Measurements from ENCODE around the gene GBE1.

GBE1 gene

DNA sequence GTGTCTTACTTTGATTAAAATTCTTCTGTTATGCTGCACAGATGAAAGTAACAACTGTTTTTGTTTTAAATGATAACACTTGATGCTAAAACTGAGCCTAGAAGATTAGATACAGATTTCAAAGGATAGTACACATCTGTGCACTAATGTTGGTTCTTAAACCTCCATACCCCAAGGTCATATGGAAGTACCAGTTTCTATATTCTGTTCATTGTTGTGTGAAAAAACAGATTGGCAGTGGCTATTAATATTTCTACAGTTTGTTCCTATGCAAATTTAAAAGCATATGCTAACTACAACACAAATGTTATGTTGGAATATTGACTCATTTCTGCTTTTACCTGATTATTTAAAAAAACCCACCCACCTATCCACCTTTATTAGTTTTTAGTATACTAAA is 32.0 kb upstream of the GBE1 start:
- no peaks in the 10 kb centered on the region for H3K9me2 ChIP-seq (replicated peaks; ENCODE audit: insufficient read depth, low read length)
- no peaks in the 10 kb centered on the region for H3K9me3 ChIP-seq (ENCODE audit: insufficient read depth, low read length)
- no peaks in the 10 kb centered on the region for H3F3A ChIP-seq (ENCODE audit: insufficient read depth)
- no peak overlapping the region for H3K27ac ChIP-seq (ENCODE audit: low read depth, low read length)
- TF ChIP-seq, protein P1, sequence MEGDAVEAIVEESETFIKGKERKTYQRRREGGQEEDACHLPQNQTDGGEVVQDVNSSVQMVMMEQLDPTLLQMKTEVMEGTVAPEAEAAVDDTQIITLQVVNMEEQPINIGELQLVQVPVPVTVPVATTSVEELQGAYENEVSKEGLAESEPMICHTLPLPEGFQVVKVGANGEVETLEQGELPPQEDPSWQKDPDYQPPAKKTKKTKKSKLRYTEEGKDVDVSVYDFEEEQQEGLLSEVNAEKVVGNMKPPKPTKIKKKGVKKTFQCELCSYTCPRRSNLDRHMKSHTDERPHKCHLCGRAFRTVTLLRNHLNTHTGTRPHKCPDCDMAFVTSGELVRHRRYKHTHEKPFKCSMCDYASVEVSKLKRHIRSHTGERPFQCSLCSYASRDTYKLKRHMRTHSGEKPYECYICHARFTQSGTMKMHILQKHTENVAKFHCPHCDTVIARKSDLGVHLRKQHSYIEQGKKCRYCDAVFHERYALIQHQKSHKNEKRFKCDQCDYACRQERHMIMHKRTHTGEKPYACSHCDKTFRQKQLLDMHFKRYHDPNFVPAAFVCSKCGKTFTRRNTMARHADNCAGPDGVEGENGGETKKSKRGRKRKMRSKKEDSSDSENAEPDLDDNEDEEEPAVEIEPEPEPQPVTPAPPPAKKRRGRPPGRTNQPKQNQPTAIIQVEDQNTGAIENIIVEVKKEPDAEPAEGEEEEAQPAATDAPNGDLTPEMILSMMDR (IDR thresholded peaks at IDR 0.05; ENCODE audit: insufficient read depth, low read length, poor library complexity, severe bottlenecking) = no peak
- TF ChIP-seq EZH2phosphoT487 (conservative IDR thresholded peaks at IDR 0.05; ENCODE audit: low read length) = no peak
- no peaks in the 10 kb centered on the region for H3K79me2 ChIP-seq (ENCODE audit: insufficient read depth, low read length)
- no peaks in the 10 kb centered on the region for H4K20me1 ChIP-seq (ENCODE audit: low read depth, low read length)
- H3K9ac ChIP-seq (ENCODE audit: low read length) = no peak overlapping the region
- no peak overlapping the region for H2AFZ ChIP-seq (ENCODE audit: low read depth, low read length, severe bottlenecking)
- H3K36me3 ChIP-seq (ENCODE audit: low read length) = no peaks in the 10 kb centered on the region
- no peak overlapping the region for H3K4me2 ChIP-seq (ENCODE audit: low read depth, low read length, poor library complexity, severe bottlenecking)
- H3K27me3 ChIP-seq (ENCODE audit: low read length) = no peaks in the 10 kb centered on the region
- no peak overlapping the region for H3K4me3 ChIP-seq (ENCODE audit: insufficient read depth, low read length, poor library complexity, severe bottlenecking)

DNA sequence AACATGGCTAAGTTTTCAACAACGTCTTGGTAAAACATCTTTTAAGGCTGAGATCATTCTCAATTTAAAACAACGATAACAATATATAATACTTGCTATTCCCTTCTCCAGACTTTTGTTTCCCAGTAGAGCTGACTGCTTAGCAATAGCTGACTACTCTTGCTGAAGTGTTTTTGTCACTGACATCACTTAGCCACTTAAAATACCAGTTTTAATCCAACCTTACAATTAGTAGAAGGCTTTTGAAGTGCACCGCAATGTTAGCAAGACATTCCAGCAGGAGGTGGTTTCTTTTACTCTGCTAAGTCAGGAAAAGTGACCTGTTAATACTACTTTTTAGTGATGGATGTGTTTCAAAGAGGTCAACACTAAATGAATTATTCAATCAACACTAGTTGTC is 28.7 kb upstream of the GBE1 start:
- H2AFZ ChIP-seq (ENCODE audit: low read depth, low read length, severe bottlenecking) = no peak overlapping the region
- no peaks in the 10 kb centered on the region for H4K20me1 ChIP-seq (ENCODE audit: low read depth, low read length)
- H3K27me3 ChIP-seq (ENCODE audit: low read length) = no peaks in the 10 kb centered on the region
- H3K9ac ChIP-seq (ENCODE audit: low read length) = no peak overlapping the region
- H3K36me3 ChIP-seq (ENCODE audit: low read length) = no peaks in the 10 kb centered on the region
- no peaks in the 10 kb centered on the region for H3K9me3 ChIP-seq (ENCODE audit: insufficient read depth, low read length)
- no peak overlapping the region for H3K27ac ChIP-seq (ENCODE audit: low read depth, low read length)
- no peaks in the 10 kb centered on the region for H3K79me2 ChIP-seq (ENCODE audit: insufficient read depth, low read length)
- TF ChIP-seq EZH2phosphoT487 (conservative IDR thresholded peaks at IDR 0.05; ENCODE audit: low read length) = no peak
- TF ChIP-seq, protein P1 (IDR thresholded peaks at IDR 0.05; ENCODE audit: insufficient read depth, low read length, poor library complexity, severe bottlenecking) = no peak
- no peaks in the 10 kb centered on the region for H3K9me2 ChIP-seq (replicated peaks; ENCODE audit: insufficient read depth, low read length)
- no peak overlapping the region for H3K4me2 ChIP-seq (ENCODE audit: low read depth, low read length, poor library complexity, severe bottlenecking)
- no peak overlapping the region for H3K4me3 ChIP-seq (ENCODE audit: insufficient read depth, low read length, poor library complexity, severe bottlenecking)
- no peaks in the 10 kb centered on the region for H3F3A ChIP-seq (ENCODE audit: insufficient read depth)

DNA sequence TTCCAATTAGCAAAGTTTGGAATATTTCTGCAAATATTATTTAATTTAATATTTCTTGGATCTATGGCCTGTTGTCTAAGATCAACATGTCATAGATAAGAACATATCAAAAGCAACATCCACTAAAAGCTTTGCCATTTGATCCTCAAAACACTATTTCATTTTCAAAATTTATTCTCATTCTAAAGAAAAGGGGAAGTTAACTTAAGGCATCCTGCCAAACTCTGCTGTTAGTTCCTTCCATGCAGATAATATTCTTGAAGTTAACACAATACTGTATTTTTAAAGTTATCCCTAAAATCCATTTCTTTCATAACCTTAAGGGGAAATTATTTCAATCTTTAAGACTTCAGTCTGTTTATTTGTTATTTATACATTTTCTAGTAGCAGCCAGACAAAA is 28.2 kb upstream of the GBE1 start:
- Histone ChIP-seq H3K4me2 (ENCODE audit: low read depth, low read length, poor library complexity, severe bottlenecking) (no peak overlapping the region), H3K27ac (ENCODE audit: low read depth, low read length) (no peak overlapping the region)

More for the DNA sequence above, 28.2 kb upstream of the GBE1 start:
- Histone ChIP-seq H3K4me3 (ENCODE audit: insufficient read depth, low read length, poor library complexity, severe bottlenecking) (no peak overlapping the region), H2AFZ (ENCODE audit: low read depth, low read length, severe bottlenecking) (no peak overlapping the region), H3K27me3 (ENCODE audit: low read length) (no peaks in the 10 kb centered on the region), H3K79me2 (ENCODE audit: insufficient read depth, low read length) (no peaks in the 10 kb centered on the region), H3F3A (ENCODE audit: insufficient read depth) (no peaks in the 10 kb centered on the region), H3K36me3 (ENCODE audit: low read length) (no peaks in the 10 kb centered on the region), H3K9me2 (replicated peaks; ENCODE audit: insufficient read depth, low read length) (no peaks in the 10 kb centered on the region), H3K9me3 (ENCODE audit: insufficient read depth, low read length) (no peaks in the 10 kb centered on the region), H3K9ac (ENCODE audit: low read length) (no peak overlapping the region), H4K20me1 (ENCODE audit: low read depth, low read length) (no peaks in the 10 kb centered on the region)
- TF ChIP-seq, protein P1 (IDR thresholded peaks at IDR 0.05; ENCODE audit: insufficient read depth, low read length, poor library complexity, severe bottlenecking) = no peak
- no peak for TF ChIP-seq EZH2phosphoT487 (conservative IDR thresholded peaks at IDR 0.05; ENCODE audit: low read length)

Measured in SU-DHL-6 (cell line).